Vagina (tissue), 2 donors: ENCODE measurements around the gene TNFAIP8L1.

Experiments
- POLR2A ChIP-seq, 2 donors: fragments of 450-650 bp; IDR thresholded peaks; one replicate each; pipeline ENCODE4 v1.6.1; 2017; ENCODE audit warnings: antibody characterized with exemption in 2 of 2, mild to moderate bottlenecking in 2 of 2, moderate library complexity in 2 of 2
- POLR2AphosphoS5 ChIP-seq, 2 donors: sonication (generic); formaldehyde crosslinking; IDR thresholded peaks; one replicate each; pipeline ENCODE4 v1.9.0; 2017; ENCODE audit warnings: antibody characterized with exemption in 2 of 2, mild to moderate bottlenecking in 2 of 2, low read depth in 1 of 2; ENCODE audit not compliant: insufficient read depth in 1 of 2
- TF ChIP-seq, protein P1 (sequence below), 3 experiments: fragments of 450-650 bp in 2 of 3; fragments of 200-600 bp in 1 of 3; sonication (generic) in 1 of 3; IDR thresholded peaks; one replicate each; pipeline ENCODE4 v1.5.1; 2017 to 2019; ENCODE audit warnings: antibody characterized with exemption in 3 of 3, mild to moderate bottlenecking in 2 of 3, moderate library complexity in 2 of 3

DNA sequence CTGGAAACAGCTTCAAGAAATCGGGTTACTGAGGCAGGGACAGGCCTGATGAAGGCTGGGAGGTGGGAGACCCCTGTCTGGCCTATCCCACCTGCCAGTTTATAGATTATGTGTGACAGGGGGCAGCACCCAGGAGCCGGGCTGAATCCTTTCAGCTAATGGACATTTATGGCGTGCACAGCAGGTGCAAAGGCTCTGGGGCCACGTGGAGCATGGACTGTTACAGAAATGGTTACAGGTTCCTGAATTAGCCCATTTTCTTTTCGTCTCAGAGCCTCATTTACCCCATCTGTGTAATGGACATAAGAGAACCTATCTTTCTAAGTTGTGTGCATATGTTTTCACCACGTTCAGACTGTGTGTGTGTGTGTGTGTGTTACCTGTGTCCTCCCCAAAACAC lies 34.4 kb upstream of the TNFAIP8L1 start:
- TF ChIP-seq, protein P1, sequence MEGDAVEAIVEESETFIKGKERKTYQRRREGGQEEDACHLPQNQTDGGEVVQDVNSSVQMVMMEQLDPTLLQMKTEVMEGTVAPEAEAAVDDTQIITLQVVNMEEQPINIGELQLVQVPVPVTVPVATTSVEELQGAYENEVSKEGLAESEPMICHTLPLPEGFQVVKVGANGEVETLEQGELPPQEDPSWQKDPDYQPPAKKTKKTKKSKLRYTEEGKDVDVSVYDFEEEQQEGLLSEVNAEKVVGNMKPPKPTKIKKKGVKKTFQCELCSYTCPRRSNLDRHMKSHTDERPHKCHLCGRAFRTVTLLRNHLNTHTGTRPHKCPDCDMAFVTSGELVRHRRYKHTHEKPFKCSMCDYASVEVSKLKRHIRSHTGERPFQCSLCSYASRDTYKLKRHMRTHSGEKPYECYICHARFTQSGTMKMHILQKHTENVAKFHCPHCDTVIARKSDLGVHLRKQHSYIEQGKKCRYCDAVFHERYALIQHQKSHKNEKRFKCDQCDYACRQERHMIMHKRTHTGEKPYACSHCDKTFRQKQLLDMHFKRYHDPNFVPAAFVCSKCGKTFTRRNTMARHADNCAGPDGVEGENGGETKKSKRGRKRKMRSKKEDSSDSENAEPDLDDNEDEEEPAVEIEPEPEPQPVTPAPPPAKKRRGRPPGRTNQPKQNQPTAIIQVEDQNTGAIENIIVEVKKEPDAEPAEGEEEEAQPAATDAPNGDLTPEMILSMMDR (IDR thresholded peaks at IDR 0.05): no peak
- TF ChIP-seq POLR2A (IDR thresholded peaks at IDR 0.05) (no peak), POLR2AphosphoS5 (IDR thresholded peaks at IDR 0.05; ENCODE audit: insufficient read depth in 1 of 2, low read depth in 1 of 2) (no peak)
